Activated CD4-positive, alpha-beta memory T cell treated with anti-CD3 and anti-CD28 coated beads, Interleukin-2, amount 10 ng/mL, durations not matched to agents 7 days and 5 days (primary cell): Measurements from ENCODE around the gene SFXN4. TPM values are rescaled to one million over a fixed set of nuclear protein-coding genes. Genes with fewer than 3 reads are reported as not detected.
"Not testable (repeated sequence)": the region's sequence is repeated elsewhere in the genome, so short reads cannot be mapped to it uniquely, and the experiment has no call there.

ENCODE experiments used
- CTCF ChIA-PET: fragments of 350-600 bp; sonication (Branson Sonifier 250); formaldehyde crosslinking; loops from one replicate; lab custom pipeline; 2021; ENCODE audit warnings: antibody characterized with exemption, inconsistent platforms; lab: Charles Lee
- POLR2A ChIA-PET: fragments of 350-600 bp; sonication (Branson Sonifier 250); formaldehyde crosslinking; loops from one replicate; lab custom pipeline; 2021; ENCODE audit warnings: antibody characterized with exemption; lab: Charles Lee
- DNase-seq: peaks from one replicate; pipeline ENCODE4 v3.0.0-alpha.2; 2020
- H3K27ac Mint-ChIP-seq: one replicate; pipeline ENCODE4 v1.8.0; 2021; ENCODE audit warnings: mild to moderate bottlenecking, mixed read lengths
- H3K27me3 Mint-ChIP-seq: one replicate; pipeline ENCODE4 v1.8.0; 2021; ENCODE audit warnings: mixed read lengths
- H3K36me3 Mint-ChIP-seq: one replicate; pipeline ENCODE4 v1.8.0; 2021; ENCODE audit warnings: low read depth, mixed read lengths
- H3K4me1 Mint-ChIP-seq: one replicate; pipeline ENCODE4 v1.8.0; 2021; ENCODE audit warnings: mixed read lengths
- H3K4me3 Mint-ChIP-seq: one replicate; pipeline ENCODE4 v1.8.0; 2021; ENCODE audit warnings: mild to moderate bottlenecking, mixed read lengths
- H3K9me3 Mint-ChIP-seq: one replicate; pipeline ENCODE4 v1.8.0; 2021; ENCODE audit warnings: mixed read lengths
- total RNA-seq, 2 experiments: library from RNA; stranded (reverse); gene quantifications; one replicate each; pipeline ENCODE4 v1.2.3, GENCODE V29; 2021

Gene SFXN4
- total RNA-seq, 2 experiments from 2014 or later = 19.6 to 22.6 TPM

GRCh38 chr10:119103241-119103902 is 62.1 kb downstream of the SFXN4 start:
- Mint-ChIP-seq H3K4me1 (peaks cover 43% of the 10 kb centered on the region), H3K9me3 (no peaks in the 10 kb centered on the region), H3K27ac (no peak overlapping the region), H3K36me3 (peaks cover 12% of the 10 kb centered on the region), H3K4me3 (peak overlapping the region; percentile 69), H3K27me3 (no peaks in the 10 kb centered on the region)
- no peak for DNase-seq
- POLR2A ChIA-PET = interaction anchor here (1.3 to 7.0 kb wide), 14 partner anchors 8 to 74 kb away, joined by 5 to 111 read pairs (median 13); partner anchors contain the start of genes EIF3A, NANOS1 and SFXN4
- CTCF ChIA-PET = interaction anchor here (1.0 to 2.4 kb wide), 6 partner anchors 11 to 28 kb away, joined by 3 to 9 read pairs (median 6); no protein-coding TSS in a partner anchor

- Mint-ChIP-seq H3K27me3 (no peaks in the 10 kb centered on the region), H3K4me1 (peaks cover 39% of the 10 kb centered on the region), H3K36me3 (peaks cover 5% of the 10 kb centered on the region), H3K4me3 (no peak overlapping the region), H3K27ac (no peak overlapping the region), H3K9me3 (no peaks in the 10 kb centered on the region)
- POLR2A ChIA-PET = interaction anchor here (1.2 to 7.0 kb wide), 7 partner anchors 10 to 35 kb away, joined by 3 to 111 read pairs (median 4); partner anchors contain the start of gene EIF3A
- CTCF ChIA-PET = interaction anchor here (1.1 to 1.5 kb wide), 4 partner anchors 9 to 106 kb away, joined by 3 to 5 read pairs (median 4); partner anchors contain the start of gene GRK5
- no peak for DNase-seq
Observed at GRCh38 chr10:119101366-119102098, 64.0 kb downstream of the SFXN4 start.

GRCh38 chr10:119100434-119101238 is 64.9 kb downstream of the SFXN4 start:
- Mint-ChIP-seq H3K4me1 (peaks cover 43% of the 10 kb centered on the region), H3K36me3 (peaks cover 2% of the 10 kb centered on the region), H3K9me3 (no peaks in the 10 kb centered on the region), H3K27me3 (no peaks in the 10 kb centered on the region), H3K27ac (peak overlapping the region; percentile 60), H3K4me3 (no peak overlapping the region)
- no peak for DNase-seq
- ChIA-PET POLR2A (interaction anchor here (1.2 to 7.0 kb wide), 7 partner anchors 9 to 34 kb away, joined by 3 to 111 read pairs (median 4); partner anchors contain the start of gene EIF3A), CTCF (interaction anchor here (1.1 to 1.5 kb wide), 4 partner anchors 9 to 106 kb away, joined by 3 to 5 read pairs (median 4); partner anchors contain the start of gene GRK5)

- no peak overlapping the region for H3K27ac Mint-ChIP-seq
- POLR2A ChIA-PET = no interaction called here
- CTCF ChIA-PET = no interaction called here
- DNase-seq = no peak
- H3K27me3 Mint-ChIP-seq = no peaks in the 10 kb centered on the region
- H3K4me3 Mint-ChIP-seq = no peak overlapping the region
- H3K36me3 Mint-ChIP-seq = no peaks in the 10 kb centered on the region
- H3K9me3 Mint-ChIP-seq = no peaks in the 10 kb centered on the region
- peaks cover 54% of the 10 kb centered on the region for H3K4me1 Mint-ChIP-seq
Observed at GRCh38 chr10:119098576-119098975, 66.9 kb downstream of the SFXN4 start.

GRCh38 chr10:119096641-119097415 is 68.7 kb downstream of the SFXN4 start:
- H3K27me3 Mint-ChIP-seq, H3K4me3 Mint-ChIP-seq, H3K36me3 Mint-ChIP-seq, H3K9me3 Mint-ChIP-seq, DNase-seq, CTCF ChIA-PET: not testable (repeated sequence)
- H3K27ac Mint-ChIP-seq = peak overlapping the region; percentile 16
- POLR2A ChIA-PET = interaction anchor here (1.0 to 3.3 kb wide), 6 partner anchors 7 to 35 kb away, joined by 3 to 23 read pairs (median 12); partner anchors contain the start of genes DENND10 and EIF3A
- peaks cover 61% of the 10 kb centered on the region for H3K4me1 Mint-ChIP-seq

GRCh38 chr10:119095640-119096039 is 69.9 kb downstream of the SFXN4 start:
- CTCF ChIA-PET = interaction anchor here (0.7 to 1.5 kb wide), 3 partner anchors 9 to 63 kb away, joined by 3 to 5 read pairs (median 5); no protein-coding TSS in a partner anchor
- Mint-ChIP-seq H3K27ac (peak overlapping the region; percentile 47), H3K9me3 (no peaks in the 10 kb centered on the region), H3K27me3 (no peaks in the 10 kb centered on the region), H3K36me3 (no peaks in the 10 kb centered on the region), H3K4me1 (peaks cover 60% of the 10 kb centered on the region), H3K4me3 (no peak overlapping the region)
- no peak for DNase-seq
- POLR2A ChIA-PET = interaction anchor here (1.0 to 3.3 kb wide), 6 partner anchors 8 to 36 kb away, joined by 3 to 23 read pairs (median 12); partner anchors contain the start of genes DENND10 and EIF3A

GRCh38 chr10:119090968-119091367 is 74.5 kb downstream of the SFXN4 start:
- Mint-ChIP-seq H3K27ac (peak overlapping the region; percentile 100), H3K4me3 (peak overlapping the region; percentile 54), H3K36me3 (peaks cover 7% of the 10 kb centered on the region), H3K4me1 (peaks cover 71% of the 10 kb centered on the region), H3K27me3 (no peaks in the 10 kb centered on the region), H3K9me3 (no peaks in the 10 kb centered on the region)
- ChIA-PET POLR2A (interaction anchor here (0.7 to 4.5 kb wide), 21 partner anchors 9 to 560 kb away, joined by 3 to 111 read pairs (median 6); partner anchors contain the start of genes BAG3, DENND10, EIF3A and GRK5), CTCF (interaction anchor here (0.7 to 3.1 kb wide), 8 partner anchors 9 to 215 kb away, joined by 3 to 23 read pairs (median 4); partner anchors contain the start of genes DENND10, EIF3A and PRDX3)
- DNase-seq = peak; percentile 73

Other genes starting within 250 kb of the SFXN4 start
- gene NANOS1, start 136.0 kb downstream of the SFXN4 start, total RNA-seq = under 1 TPM; 0.13 to 0.40 TPM
- gene EIF3A, start 84.9 kb downstream of the SFXN4 start, total RNA-seq = 100 to 1,000 TPM; 129 to 130 TPM
- 10 to 100 TPM; 52.4 to 57.1 TPM for gene DENND10, start 61.6 kb downstream of the SFXN4 start, total RNA-seq
- gene PRDX3, start 13.1 kb upstream of the SFXN4 start, total RNA-seq = 100 to 1,000 TPM; 115 to 117 TPM
- gene GRK5, start 41.9 kb upstream of the SFXN4 start, total RNA-seq = 10 to 100 TPM; 29.8 to 30.6 TPM